Measurements from ENCODE around the gene APC.

APC gene

DNA sequence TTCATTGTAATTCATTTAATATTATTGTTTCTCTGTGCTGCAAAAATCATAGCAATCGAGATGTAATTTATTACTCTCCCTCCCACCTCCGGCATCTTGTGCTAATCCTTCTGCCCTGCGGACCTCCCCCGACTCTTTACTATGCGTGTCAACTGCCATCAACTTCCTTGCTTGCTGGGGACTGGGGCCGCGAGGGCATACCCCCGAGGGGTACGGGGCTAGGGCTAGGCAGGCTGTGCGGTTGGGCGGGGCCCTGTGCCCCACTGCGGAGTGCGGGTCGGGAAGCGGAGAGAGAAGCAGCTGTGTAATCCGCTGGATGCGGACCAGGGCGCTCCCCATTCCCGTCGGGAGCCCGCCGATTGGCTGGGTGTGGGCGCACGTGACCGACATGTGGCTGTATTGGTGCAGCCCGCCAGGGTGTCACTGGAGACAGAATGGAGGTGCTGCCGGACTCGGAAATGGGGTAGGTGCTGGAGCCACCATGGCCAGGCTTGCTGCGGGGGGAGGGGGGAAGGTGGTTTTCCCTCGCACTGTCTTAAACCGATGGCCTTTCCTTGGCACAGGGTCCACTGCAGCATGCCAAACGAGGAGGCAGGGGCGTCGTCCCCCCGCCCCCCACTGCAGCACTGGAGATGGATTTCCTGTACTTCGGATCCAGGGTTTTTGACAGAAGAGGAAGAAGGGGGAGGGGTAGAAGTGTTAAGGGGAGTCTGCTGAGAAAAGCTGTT lies at the start of gene APC:
Gene APC, plus strand, starts transcription at position 423 of the 728 bp plus-strand sequence. CDS start 17,006 bp downstream, outside the sequence.
- peak; percentile 41 for DNase-seq (ENCODE audit: low read depth)

DNA sequence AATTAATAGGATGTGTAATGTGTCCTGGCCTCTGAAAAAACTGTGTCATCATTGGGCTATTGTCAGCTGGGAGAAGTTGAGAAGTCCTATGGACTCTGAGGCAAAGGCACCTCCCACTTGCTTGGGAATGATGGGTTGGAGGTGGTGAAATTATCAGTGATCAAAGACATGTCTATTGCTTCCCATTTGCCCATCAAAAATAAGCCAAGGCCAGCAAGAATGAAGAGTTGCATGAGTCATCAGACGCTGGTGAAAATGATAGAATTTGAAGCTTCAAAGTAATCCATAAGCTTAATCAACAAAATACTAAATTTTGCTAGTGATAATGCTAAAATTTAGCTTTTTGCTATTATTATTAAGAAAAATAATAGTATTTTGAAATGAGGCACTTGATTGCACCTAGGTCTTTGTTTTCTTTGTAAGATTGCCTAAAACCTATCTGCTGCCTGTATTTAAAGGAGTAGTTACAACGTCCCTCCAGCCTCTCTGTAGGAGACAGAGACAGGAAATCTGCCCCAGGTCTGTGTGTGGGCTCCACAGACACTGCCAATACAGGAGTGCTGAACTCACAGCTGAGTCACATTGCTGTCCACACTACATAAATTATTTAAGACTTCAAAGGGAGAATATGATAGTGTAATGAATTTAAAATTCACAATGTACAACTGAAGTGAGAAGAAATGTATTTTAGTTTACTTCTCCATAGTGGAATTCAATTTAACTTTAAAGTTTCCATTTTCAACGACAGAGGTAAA lies 48.4 kb upstream of the APC start:
- no peak for DNase-seq (ENCODE audit: low read depth)

DNA sequence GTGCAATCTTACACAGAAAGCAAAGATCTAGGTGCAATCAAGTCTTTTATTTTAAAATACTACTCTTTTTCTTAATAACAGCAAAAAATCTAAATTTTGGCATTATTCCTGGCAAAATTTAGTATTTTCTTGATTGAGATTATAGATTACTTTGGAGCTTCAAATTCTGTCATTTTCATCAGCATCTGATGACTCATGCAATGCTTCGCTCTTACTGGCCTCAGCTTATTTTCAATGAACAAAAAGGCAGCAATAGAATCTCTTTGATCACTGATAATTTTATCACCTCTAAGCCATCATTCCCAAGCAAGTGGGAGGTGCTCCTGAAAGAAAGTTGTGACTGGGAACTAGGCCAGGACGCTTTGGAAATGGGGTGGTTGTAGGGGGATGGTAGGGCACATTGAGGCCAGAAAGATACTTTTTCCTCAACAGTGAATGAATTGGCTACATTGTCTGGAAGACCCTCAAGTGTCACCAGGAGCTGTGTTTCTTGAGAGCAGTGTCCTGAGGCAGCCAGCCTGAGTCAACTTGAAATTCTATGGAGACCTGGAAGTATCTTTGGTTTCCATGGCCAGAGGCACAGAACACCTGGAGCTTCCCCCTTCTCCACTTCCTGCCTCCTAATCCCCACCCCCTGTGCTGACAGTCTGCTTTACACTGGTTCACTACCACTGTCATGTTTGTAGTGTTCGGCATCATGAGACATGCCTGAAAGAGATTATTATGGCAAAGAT lies 46.9 kb upstream of the APC start:
- DNase-seq (ENCODE audit: low read depth): no peak

DNA sequence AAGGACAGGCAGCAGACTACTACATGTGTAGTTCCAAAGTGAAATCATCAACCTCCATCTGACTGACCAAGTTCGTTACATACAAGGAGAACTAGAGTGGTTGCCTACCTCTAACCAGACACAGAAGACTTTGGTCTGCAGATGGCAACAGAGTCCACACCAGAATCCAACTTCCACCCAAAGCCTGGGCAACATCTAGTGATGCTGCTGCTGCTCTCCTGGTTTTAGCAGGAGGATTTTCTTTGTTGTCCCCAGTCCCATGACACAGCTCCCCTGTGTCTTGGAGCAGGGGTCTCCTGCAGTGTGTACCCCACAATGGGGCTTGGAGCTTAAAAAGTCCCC lies 46.4 kb upstream of the APC start:
- no peak for DNase-seq (ENCODE audit: low read depth)

DNA sequence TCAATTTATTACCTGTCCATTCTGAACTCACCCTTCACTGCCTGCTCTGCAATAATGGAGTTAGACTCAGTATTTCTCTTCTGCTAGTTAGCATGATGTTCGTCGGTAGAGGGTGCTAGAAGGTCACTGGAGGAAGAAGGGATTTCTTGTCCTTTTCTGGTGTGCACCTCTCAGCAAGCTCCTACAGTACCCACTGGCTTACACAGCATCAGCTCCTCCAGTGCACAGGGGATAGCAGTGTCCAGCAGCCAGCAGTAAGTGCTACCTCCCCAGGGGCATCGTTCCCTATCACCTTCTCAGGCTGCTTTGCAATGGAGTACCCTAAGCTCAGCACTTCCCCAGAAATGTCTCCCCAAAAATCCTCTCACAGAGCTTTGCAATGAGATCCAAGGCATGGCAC lies 45.9 kb upstream of the APC start:
- DNase-seq (ENCODE audit: low read depth): no peak

DNA sequence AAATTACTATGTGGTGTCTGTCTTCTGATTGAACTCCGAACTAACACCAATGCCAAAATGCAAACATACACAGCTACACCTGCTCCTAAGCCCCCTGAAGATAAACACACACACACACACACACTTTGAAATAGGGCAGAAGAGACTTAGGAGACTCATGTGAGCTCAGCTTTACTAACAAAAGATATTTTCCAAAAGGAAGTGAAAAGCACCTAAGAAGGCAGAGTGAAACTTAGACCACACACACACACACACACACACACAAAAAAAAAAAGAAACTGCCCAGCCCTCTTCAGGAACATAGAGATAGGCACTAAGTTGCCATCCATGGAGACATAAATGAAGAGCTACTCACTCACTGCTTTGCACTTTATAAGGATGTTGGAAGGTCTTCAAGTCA lies 45.2 kb upstream of the APC start:
- DNase-seq (ENCODE audit: low read depth): no peak

DNA sequence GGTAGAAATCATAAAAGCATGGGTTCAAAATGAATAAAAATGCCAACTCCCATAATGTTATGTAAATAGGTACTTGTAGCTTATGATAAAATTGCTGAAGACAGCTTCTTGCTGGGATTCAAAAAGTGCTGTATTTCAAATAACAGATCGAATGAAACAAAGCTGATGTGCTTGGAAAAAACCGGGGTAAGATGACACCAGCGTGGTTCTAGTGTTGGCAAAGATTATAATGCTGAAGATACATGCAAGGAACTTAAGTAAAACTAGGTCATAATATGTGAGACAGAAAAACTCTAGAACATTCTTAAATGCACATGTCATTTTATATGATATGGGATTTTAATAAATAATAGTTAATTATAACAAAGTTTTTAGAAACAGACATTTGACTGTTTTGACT lies 44.4 kb upstream of the APC start:
- no peak for DNase-seq (ENCODE audit: low read depth)

DNA sequence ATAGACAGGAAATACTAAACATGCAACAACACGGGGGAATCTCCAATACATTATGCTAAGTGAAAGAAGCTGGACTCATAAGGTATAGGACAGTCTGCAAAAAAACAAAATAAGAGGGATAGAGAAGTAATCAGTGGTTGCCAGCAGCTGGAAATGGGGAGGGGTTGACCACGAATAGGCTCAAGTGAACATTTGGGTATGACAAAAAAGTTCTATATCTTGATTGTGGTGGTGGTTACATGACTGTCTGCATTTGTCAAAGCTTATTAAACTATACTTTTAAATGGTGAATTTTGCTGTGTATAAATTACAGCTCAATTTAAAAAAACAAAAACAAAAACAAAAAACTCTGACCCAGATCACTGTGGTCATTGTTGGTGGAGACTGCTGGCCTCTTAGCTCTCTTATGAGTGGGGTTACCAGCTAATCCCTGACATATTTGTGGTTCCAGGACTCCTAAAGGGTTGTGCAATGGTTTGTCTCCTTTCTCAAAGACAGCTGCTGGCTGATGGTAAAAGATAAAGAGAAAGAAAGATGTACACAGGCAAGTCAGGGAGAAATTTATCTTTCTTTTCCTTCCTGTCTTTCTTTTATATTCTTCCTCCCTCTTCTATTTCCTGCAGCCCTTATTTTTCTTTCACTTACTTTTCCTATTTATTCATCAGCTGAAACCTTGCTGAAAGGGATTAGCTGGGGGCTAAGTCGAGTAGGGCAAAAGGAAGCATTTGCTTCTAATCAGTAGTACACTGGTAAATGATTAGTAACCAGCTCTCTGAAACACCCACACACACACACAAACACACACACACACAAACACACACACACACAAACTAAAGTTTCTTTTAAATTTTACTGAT lies 42.6 kb upstream of the APC start:
- DNase-seq (ENCODE audit: low read depth): no peak

DNA sequence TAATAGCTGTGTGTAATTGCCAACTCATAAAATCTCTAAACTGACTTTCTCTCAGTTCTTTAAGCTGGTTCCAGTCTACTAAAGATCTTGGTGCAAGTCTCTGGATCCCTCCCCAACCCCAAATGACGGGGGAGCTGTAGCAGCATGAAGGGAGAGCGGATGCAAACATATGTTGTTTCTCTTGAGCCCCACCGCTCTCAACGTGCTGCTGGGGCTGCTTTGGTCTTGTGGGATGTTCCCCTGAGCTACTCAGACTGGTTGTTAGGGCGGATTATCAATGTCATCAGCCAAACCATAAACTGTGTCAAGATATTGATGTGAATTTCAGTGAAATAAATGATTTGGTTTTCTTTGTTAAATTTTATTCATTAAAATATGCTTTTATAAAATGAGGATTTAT lies 40.9 kb upstream of the APC start:
- no peak for DNase-seq (ENCODE audit: low read depth)

DNA sequence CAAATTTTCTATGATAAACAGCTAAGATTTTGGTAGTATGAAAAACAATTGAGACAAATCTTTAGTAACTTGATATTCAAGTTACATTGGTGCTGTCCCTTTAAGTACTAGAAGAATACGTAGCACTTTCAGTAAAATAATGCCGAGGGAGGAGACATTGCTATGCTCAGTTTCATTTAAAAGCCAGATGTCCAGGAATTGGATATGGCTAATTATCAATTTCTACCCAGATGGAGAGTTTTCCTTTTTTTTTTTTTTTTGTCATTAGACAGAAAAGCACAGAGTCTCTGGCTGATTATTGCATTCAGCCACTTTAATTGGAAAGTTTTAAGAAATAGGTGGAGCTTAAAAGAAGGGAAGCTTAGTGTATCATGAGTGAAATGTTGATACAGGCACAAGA lies 40.4 kb upstream of the APC start:
- no peak for DNase-seq (ENCODE audit: low read depth)

DNA sequence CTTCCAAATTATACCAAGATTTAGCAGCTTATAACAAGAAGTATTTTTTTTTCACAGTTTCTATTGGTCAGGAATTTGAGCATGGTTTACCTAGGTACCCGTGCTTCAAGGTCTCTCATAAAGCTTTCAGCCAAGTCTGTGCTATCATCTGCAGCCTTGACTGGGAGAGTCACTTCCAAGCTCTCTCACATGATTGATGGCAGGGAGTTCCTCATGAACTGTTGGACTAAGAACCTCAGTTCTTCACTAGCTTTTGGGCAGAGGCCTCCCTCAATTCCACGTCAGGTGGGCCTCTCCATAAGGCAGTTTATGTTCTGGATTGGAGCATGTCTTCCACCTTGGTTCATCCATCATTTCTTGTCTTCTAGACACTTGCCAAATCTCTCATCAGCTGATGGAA lies 39.9 kb upstream of the APC start:
- DNase-seq (ENCODE audit: low read depth): no peak

DNA sequence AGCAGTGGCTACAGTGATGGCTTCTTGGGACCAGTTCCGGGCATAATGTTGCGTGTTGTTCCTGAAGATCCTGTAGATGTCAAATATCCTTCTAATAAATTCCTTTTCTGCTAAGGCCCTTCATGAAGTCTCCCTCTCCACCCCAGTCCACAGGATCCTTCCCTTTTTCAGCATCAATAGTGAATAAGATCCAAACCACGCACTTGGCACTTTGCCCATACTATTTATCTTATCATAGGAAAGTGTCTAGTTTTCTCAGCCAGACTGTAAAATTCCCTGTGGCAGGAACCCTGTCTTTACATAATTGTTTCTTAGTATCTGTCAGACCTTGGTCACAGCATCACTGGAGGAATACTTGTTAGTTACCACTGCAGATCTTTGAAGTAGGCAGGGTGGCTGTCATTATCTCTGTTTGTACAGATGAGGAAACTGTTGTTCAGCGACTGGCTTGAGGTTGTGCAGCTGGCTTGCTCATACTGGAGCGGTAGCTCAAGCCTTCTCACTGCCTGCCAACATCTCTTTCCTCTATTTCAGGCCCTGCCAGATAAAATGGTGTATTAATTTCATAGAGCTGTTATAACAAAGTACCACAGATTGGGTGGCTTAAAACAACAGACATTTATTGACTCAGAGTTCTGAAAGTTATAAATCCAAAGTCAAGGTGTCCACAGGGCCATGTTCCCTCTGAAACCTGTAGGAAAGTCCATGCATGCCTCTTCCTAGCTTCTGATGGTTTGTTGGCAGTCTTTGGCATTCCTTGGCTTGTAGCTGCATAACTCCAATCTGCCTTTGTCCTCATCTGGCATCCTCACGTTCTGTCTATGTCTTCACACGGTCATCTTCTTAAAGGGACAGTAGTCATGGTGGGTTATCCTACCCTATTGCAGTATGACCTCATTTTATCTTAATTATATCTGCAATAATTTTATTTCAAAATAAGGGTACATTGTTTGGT lies 33.5 kb upstream of the APC start:
- no peak for DNase-seq (ENCODE audit: low read depth)

DNA sequence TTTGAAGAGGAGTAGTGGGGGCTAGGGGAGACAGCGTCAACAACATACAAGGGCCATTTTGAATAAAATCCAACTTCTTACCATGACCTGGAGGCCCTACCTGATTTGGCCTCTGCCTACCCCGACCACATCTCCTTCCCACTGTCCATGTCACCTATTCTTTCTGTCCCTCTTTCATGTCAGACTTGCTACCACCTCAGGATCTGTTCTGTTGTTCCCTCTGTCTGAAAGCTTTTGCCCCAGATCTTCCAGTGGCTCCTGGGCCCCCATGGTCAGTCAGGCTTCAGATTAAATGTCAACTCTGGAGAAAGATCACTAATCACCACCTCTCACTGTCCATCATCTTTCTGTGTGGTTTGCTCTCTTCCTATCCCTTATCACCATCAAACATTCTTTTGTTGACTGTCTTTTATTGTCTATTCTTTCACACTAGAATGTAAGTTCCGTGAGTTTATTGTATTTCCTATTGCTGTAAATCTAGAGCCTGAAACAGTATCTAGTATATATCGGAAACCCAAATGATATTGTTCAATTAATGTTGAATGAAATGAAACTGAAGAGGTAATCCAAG lies 31.2 kb upstream of the APC start:
- DNase-seq (ENCODE audit: low read depth): no peak

DNA sequence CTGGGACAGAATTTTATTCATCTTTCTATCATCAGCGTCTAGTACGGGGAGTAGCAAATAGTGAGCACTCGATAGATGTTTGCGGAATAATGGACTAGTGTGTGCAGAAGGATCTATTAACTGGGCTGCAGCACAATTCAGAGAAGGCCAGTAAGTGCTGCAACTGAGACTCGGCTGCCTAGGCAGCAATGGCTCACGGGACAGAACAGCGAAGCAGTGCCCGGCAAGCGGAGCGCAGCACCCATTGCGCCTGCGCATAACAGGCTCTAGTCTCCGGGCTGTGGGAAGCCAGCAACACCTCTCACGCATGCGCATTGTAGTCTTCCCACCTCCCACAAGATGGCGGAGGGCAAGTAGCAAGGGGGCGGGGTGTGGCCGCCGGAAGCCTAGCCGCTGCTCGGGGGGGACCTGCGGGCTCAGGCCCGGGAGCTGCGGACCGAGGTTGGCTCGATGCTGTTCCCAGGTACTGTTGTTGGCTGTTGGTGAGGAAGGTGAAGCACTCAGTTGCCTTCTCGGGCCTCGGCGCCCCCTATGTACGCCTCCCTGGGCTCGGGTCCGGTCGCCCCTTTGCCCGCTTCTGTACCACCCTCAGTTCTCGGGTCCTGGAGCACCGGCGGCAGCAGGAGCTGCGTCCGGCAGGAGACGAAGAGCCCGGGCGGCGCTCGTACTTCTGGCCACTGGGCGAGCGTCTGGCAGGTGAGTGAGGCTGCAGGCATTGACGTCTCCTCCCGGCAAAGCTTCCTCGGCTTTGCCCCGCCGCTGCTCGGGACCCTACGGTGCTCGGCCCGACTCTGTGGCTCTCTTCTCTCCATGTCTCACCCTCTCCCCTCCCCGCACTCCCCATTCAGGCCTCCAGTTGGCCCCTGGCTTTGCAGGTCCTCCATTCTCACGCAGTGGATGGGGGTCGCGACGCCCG lies 30.2 kb upstream of the APC start:
- DNase-seq (ENCODE audit: low read depth): peak; percentile 91

DNA sequence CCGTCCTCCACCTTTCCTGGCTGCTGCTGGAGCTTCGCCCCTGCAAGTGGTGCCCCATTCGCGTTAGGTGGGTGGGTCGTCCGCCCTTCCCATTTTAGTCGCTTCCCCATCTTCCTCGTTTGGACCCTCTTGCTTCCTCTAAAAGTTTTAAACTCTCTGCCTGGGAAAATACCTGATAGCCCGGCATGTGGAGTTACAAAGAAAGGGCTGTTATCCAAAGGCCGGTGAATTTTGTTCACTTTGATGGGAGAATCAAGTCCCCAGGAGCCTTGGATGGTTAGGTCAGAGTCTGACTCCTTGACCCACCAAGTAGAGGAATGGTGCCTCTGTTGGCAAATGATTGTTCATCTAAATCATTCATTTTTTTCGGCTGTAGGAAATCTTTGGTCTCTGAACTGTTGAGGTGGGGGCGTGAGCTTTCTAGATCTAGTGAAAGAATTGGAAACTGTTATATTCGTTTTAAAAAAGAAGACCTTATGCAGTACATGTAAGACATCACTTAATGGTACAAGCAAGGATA lies 29.5 kb upstream of the APC start:
- no peak for DNase-seq (ENCODE audit: low read depth)

DNA sequence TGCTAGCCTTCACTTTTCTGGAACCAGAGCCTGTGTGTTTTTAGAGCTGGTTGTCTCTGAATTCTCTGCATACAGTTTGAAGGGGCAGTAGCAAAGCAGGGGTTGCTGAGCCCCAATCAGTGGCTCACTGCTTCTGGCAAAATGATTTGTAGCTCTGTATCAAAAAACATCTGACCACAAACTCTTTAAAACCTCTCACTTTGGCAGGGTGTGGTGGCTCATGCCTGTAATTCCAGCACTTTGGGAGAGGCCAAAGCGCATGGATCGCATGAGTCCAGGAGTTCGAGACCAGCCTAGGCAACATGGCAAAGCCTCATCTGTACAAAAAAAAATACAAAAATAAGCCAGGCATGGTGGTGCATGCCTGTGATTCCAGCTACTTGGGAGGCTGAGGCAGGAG lies 28.3 kb upstream of the APC start:
- no peak for DNase-seq (ENCODE audit: low read depth)

DNA sequence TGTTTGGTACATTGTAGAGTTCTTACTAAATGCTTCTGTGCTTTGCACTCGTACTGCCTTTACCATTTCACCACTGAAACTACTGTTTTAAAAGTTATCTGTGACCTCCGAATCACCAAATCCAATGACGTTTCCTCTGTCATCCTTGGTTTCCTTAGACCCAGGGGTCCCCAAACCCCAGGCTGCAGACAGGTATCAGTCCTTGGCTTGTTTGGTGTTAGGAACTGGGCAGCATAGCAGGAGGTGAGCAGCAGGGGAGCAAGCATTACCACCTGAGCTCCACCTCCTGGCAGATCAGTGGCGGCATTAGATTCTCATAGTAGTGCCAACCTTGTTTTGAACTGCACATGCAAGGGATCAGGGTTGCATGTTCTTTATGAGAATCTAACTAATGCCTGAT lies 26.8 kb upstream of the APC start:
- no peak for DNase-seq (ENCODE audit: low read depth)

DNA sequence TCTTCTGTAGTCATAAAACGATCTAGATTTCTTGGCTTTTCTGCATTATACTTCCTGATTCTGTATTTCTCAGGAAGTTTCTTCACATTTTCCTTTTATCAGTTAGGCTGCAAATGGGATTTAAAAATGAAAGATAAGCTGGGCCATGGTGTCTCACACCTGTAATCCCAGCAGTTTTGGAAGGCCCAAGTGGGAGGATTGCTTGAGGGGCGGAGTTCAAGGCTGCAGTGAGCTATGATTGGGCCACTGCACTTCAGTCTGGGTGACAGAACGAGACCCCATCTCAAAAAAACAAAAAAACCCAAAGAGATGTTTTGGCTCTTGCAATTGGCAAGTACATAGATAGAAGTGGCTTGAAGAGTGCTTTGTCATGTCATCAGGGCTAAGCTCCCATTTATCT lies 26.2 kb upstream of the APC start:
- no peak for DNase-seq (ENCODE audit: low read depth)

DNA sequence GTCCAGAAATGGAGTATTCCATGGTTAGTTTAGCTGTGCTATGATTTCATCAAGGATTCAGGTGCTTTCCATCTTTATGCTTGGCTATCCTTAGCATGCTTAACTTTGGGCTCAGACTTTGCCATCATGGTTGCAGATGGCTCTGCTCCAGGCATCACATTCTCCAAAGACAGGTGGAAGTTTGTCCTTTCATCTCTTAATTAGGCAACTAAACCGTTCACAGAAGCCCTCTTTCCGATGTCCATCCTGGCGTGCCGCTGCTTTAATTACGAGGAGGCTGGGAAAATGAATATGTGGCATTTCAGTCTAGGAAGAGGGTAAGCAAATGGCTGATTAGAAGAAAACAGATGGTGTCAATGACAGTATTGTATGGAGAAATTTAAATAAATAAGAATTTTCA lies 24.5 kb upstream of the APC start:
- DNase-seq (ENCODE audit: low read depth): no peak
